HG03064 (cell line): ENCODE results near the gene KRTAP20-1.

Experiments used
- ATAC-seq: cut with Tn5 transposase; IDR thresholded peaks from one replicate; pipeline ENCODE4 v1.9.1; 2021; ENCODE audit warnings: low read depth; ENCODE audit not compliant: unreplicated experiment

KRTAP20-1 gene, protein sequence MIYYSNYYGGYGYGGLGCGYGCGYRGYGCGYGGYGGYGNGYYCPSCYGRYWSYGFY

DNA sequence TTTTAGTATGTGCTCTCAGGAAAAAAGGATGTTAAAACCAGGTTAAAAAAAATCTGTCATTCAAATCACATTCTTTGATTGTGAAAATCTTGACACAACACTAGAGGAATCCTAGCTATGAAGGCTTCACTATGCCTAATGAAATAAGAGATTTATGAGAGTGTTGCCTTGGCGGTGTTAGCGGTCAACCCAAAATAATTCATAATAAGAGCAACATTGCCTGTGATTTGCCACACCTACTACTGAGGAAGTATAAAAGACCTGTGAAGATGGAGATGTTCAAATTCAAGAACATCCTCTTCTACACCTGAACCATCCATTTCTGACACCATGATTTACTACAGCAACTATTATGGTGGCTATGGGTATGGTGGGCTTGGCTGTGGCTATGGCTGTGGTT lies at the start of gene KRTAP20-1:
Gene KRTAP20-1 (plus strand): TSS at position 301 of the 400 bp plus-strand sequence. CDS start 30 bp downstream, at position 331.
- no peak for ATAC-seq

DNA sequence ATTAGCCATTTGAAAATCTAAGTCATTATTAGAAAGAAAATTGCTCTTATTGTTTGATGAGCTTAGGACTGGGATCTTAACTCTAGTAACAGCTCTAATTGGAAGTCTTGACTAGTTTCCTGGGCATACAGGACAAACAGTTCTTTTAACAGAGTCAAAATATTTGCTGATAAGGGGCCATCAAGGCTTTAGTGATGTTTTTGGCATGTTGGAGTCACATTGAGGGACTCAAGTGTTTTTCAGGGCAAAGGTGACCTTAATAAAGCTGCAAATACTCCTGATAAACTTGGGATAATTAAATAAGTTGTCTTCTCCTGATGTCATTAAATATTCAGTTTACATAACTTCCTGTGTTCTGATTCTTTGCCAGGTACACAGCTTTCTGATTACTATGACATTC lies 48.6 kb upstream of the KRTAP20-1 start:
- no peak for ATAC-seq

DNA sequence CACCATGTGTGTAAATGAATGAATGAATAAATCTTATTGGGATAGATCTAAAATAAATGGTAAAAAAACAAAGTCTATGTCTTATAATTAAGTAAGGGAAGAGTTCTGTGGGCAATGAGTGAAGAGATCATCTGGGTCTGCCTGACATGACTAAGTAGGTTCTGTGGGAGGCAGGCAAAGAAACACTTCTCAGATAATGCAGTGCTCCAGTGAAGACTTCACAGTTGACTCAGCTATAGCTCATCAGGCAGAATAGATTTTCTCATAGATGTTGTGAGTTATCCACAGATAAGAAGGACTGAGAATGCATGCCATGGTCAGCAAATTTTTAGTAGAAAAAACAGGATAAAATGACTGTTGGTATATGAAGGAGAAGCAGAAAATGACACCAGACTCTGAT lies 38.5 kb upstream of the KRTAP20-1 start:
- no peak for ATAC-seq

DNA sequence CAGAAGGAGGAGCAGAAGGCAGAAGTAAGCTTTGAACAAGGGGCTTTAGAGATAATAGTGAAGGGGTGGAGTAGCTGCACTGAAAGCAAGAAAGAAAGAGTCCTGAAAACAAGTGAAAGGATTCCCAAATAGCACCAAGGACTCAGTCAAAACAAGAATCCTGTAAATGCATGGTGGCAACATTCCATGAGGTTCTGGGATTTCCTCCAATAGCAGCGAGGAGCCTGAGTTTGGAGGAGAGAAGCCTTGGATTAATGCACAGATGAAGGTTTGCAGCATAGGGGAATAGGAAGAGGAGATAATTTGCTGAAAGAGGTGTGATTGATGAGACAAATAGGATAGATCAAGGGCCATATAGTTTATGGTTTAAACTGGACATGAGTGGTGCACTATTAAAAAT lies 36.9 kb upstream of the KRTAP20-1 start:
- ATAC-seq: no peak

DNA sequence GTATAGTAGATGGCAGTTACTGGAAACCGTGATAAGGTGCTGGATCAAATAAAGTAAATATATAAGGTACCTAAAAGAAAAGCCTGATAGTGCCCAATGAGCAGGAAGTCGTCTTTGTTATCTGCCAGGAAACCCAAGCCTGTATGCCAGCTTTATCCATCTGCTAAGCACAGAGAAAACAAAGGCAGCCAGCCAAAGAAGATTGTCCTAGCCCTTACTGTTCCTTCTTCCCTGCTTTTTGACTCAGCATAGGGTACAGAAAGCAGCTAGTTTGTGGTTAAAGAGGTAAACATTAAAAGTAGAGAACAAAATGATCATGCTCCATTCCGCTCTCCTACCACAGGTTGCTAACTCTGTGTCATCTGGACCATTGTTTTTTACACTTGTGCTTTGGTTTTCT lies 36.1 kb upstream of the KRTAP20-1 start:
- no peak for ATAC-seq

DNA sequence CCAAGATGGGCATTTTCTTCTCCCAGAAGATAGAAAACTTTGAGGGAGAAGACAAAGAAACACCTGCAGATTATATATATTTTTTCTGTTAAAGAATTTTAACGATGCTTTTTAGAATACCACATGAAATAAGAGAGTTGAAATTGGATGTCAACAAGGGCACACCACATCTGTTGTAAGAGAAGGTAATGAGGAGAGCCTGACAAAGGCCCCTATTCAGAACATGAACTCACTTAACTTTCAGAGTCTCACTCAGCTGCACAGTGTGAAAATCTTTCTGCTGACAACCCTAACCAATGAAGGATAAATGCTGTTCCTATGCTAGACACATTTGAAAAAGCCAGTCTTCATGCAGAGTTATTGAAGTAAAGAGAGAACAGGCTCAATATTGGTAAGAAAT lies 33.4 kb upstream of the KRTAP20-1 start:
- ATAC-seq: no peak

DNA sequence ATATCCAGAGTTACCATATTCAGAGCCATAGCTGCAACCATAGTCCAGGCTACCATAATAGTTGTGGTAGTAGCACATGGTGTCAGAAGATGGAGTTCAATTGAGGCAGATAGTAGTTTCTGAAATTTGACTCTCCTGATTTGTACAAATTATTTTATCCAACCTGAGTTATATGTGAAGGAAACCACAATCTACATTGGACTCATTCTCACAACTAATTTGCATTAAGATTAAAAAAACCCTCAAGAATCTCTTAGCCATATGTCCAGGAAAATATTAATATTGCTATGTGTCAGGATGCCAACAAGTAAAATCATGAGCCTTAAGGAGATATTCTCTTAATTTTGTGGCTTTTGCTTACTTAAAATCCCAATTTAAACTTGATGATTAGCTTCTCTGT lies 25.9 kb upstream of the KRTAP20-1 start, which contains the start of gene KRTAP22-2:
Gene KRTAP22-2 (minus strand): TSS at position 101 of the 400 bp plus-strand sequence.
- ATAC-seq: no peak

DNA sequence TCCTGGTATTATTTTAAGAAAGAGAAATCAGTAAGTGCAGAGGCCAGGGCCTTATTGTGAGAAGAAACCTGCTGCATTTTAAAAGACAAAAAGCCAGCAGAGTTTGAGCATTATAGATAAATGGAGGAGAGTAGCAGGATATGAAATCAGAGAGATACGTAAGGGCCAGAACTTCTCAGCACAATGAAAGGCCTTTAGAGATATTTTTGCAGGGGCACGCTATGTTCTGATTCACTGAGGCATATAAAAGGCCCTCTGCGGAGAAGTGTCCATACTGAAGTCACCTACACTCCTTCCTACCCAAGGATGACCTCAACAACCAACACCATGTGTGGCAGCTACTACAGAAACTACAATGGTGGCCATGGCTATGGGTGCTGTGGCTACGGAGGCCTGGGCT lies 24.1 kb upstream of the KRTAP20-1 start, which contains the start of gene KRTAP6-3:
Gene KRTAP6-3 (plus strand): TSS at position 301 of the 400 bp plus-strand sequence. CDS start 6 bp downstream, at position 307.
- ATAC-seq: no peak

DNA sequence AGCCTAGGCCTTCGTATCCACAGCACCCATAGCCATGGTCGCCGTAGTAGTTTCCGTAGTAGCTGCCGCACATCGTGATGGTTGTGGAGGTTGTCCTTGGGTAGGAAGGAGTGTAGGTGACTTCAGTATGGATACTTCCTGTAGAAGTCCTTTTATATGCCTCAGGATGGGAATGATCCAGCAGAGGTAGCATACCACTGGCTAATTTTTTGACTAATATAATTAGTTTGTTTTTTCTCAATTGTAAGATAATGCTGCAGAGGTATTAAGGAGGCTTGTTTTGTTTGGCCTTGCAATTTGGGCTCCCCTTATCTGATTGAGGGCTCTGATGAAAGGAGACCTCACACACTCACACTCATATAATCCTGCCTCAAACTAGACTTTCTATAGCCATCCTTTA lies 17.4 kb upstream of the KRTAP20-1 start, which contains the start of gene KRTAP6-2:
Gene KRTAP6-2 (minus strand): TSS at position 101 of the 400 bp plus-strand sequence. CDS start 28 bp downstream, at position 73.
- no peak for ATAC-seq

DNA sequence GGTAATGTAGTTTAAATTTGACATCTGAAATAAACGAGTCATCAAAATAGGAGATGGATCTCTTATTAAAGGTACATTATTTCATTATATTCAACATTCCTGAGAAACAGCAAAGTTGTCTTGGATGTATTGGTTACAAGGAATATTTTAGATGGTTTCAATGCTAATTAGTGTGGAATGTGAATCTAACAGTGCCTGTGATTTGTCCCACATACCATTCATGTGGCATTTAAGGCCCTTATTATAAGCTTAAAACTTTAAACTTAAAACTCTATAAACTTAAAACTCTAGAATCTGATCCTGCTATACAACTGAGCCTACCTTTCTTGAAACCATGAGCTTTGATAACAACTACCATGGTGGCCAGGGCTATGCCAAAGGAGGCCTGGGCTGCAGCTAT lies 15.4 kb upstream of the KRTAP20-1 start, which contains the start of gene KRTAP22-1:
Gene KRTAP22-1 (plus strand): TSS at position 301 of the 400 bp plus-strand sequence.
- ATAC-seq: no peak

DNA sequence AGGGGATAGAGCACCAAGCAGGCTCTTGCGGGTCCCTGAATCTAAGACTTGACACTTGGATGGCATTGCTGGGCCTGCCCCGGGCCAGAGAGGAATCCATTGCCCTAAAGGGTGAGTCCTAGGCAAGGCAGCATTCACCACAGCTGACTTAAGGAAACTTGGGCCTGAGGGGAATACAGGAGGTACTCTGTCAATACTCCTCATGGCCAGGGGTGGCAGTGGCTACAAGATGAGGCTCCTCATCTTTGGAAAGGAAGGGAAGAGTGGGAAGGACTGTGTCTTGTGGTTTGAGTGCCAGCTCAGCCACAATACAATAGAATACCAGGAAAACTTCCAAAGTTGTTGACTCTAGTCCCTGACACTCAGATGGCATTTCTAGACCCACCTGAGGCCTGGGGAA lies 10.3 kb upstream of the KRTAP20-1 start:
- ATAC-seq: no peak

DNA sequence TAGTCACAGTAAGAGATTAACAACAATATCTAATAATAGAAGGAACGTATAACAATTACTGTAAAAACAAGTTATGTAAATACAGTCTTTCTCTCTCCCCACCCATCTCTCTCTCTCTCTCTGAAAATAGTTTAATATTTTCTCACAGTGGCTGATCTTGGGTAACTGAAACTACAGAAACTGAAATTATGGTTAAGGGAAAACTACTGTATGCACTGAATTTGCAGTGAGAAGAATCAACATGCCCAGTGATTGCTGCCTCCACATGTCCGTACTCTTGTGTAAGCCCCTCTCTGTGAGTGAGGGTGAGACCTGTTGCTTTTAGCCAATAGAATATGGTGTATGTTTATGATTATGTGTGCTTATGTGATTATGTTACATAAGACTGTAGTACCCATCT lies 4.1 kb upstream of the KRTAP20-1 start:
- ATAC-seq: no peak

DNA sequence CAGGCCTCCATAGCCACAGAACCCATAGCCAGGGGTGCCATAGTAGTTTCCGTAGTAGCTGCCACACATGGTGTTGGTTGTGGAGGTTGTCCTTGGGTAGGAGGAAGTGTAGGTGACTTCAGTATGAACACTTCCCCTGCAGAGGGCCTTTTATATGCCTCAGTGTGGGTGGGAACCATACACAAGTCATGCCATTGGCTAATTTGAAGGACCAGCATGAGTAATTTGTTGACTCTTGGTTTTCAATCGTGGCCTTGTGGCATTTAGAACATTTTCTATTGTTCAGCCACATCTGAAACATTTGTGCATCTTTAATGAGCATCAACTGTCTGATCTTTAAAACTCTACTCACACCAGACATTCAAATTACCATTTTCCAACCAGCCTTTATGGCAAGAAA lies 2.4 kb upstream of the KRTAP20-1 start, which contains the start of gene KRTAP6-1:
Gene KRTAP6-1 (minus strand): TSS at position 95 of the 400 bp plus-strand sequence. CDS start 26 bp downstream, at position 69.
- ATAC-seq: no peak

DNA sequence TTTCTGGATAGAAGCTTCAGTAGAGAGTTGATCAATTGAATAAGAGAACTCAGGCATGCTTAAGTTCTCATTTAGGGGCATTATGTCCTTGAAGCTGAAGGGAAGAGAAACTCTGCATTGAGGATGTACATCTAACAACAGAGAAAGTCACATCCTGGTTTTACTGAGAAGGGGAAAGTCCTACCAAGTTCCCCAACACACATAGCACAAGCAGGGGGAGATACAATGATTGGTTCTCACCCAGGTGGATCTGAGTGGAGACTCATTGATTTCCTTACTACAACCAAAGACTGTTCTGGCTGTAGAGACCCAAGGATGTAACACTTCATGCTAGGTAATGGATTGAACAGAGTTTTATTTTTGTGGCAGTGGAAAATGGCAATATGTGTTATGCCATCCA lies 1.0 kb upstream of the KRTAP20-1 start:
- no peak for ATAC-seq

DNA sequence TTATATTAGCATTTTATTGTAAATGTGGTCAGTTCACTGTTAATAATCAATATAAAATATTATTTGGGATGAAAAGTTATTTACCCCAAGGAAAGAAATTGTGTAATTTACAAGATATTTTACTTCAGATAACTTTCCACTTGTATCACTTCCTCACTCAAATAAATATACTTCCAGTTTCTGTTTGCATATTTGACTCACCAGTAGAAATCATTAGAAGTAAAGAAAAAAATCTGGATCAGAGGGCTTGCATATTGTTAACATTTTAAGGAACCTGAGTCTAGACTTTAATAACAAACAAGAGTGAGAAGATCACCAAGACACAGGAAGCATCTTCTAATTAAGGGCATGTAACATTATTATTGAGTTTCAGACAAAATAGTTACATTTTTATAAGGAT lies 3.9 kb downstream of the KRTAP20-1 start:
- no peak for ATAC-seq

DNA sequence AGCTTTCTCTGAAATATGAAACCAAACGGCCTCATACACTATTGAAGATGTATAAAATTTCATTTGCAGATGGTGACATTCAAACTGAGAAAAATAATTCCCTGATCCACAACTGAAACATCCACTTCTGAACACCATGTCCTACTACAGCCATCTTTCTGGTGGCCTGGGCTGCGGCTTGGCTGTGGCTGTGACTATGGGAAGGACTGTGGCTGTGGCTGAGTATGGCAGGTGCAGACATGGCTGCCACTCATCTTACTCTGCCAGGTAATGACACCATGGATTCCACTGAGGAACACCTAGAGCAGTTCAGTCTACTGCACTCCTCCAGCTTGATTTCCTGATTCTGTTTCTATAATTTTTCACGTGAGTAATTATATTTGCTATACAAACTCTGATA lies 4.3 kb downstream of the KRTAP20-1 start, which contains the start of gene KRTAP20-4:
Gene KRTAP20-4 (plus strand): TSS at position 106 of the 400 bp plus-strand sequence.
- no peak for ATAC-seq

DNA sequence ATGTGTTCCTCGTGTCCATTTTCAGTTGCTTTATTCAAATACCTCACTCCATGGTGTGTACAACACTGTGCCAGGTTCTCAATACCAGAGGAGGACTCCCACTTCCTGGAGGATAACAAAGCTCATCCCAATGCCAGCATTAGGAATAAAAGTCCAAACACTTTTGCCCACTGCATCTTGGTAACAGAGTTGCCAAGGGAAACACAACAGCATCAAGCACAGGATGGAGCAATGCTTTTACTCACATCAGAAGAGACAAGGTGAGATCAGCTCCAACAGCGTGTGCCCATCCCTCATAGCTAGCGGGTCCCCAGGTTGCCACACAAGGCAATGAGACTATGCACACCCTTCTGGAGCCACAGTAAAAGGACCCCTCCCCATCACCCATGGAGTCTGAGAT lies 7.1 kb downstream of the KRTAP20-1 start:
- ATAC-seq: no peak

DNA sequence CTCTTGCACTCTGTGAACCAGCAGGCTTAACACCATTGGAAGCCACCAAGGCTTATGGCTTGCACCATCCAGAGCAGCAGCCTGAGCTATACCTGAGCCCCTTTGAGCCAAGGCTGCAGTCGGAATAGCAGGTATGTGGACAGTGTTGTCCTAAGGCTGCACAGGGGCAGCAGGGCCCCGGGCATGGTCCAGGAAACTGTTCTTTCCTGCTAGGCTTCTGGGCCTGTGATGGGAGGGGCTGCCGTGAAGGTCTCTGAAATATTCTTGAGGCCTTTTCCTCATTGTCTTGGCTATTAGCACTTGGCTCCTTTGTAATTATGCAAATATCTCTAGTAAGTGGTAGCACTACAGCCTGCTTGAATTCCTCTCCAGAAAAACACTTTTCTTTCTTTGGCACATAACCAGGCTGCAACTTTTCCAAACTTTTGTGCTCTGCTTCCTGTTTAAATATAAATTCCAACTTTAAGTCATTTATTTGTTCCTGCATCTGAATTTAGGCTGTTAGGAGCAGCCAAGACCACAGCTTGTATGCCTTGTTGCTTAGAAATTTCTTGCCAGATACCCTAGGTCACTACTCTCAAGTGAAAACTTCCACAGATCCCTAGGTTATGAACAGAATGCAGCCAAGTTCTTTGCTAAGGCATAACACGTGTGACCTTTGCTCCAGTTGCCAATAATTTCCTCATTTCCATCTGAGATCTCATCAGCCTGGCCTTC lies 9.4 kb downstream of the KRTAP20-1 start:
- no peak for ATAC-seq

DNA sequence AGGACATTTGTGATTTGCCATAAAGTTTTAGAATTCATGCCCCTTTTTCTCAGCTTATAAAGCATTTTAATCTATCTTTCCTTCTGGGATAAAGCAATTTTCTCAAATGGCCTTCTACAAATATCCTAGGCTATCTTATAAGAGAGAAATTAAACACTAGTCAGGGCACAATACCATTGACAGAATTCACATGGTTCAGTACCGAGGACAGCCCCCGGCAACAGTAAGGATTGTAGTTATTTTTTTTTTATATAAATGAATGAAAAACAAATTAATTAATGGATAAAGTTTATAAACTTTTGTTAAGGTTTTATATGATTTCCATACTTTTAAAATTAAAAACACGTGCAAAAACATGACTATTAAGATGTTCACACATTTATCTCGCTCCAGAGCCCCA lies 11.9 kb downstream of the KRTAP20-1 start:
- ATAC-seq: no peak

DNA sequence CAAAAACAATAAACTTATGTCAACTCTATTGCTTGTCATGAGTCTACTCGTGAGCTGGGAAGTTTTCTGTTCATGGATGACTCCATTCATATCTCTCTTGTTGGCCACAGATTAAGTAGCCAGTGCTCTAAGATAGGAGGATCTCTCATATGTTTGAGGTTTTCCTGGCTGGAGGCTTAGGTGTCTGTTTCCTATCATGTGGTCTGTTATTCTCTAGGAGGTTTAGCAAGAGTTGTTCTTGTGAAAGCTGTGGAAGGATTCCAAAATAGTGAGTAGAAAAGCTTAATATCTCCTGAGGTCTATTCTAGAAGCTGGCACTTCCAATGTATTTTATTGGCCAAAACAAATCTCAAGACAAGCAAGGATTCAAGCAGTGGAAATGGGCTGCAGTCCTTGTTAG lies 13.0 kb downstream of the KRTAP20-1 start:
- ATAC-seq: no peak

DNA sequence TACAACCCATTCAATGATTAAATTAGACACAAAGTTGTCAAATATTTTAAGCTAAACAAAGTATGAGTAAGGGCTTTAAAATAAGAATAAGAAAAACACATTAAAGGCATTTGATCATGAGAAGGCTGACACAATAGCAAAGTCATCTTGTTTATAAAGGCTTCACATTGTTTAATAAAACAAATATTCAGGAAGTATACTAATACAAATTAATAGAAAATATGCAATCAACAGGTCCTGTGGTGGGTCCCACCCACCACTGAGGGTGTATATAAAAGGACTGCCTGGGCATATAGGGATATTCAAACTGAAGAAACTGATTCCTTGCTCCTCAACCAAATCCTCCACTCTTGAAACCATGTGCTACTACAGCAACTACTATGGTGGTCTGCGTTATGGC lies 18.7 kb downstream of the KRTAP20-1 start, which contains the start of gene KRTAP20-2:
Gene KRTAP20-2 (plus strand): TSS at position 301 of the 400 bp plus-strand sequence. CDS start 58 bp downstream, at position 359.
- ATAC-seq: no peak

DNA sequence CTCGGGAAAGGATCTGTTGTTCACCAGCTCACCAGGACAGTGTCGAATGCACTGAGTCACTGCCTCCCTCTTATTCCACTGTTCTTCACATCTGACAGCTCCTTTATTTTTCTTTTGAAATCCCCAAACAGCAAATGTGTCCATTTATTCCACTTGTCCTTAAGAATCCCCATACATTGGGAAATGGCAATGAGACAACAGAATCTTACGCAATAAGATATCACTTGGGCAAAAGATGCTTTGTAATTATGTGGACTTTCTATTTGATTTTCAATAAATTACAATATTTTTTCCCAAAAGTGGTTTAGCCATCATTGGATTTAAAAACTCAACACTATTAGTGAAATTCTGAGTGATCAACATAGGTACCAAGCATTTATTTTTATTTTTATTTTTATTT lies 22.5 kb downstream of the KRTAP20-1 start:
- ATAC-seq: no peak
